KG1 (cell line): ENCODE measurements around the gene AGO1.
"Not testable (repeated sequence)": the region's sequence is repeated elsewhere in the genome, so short reads cannot be mapped to it uniquely, and the experiment has no call there.

Experiments
- DNase-seq: peaks from one replicate; lab custom pipeline; 2025; lab: John Stamatoyannopoulos, UW

AGO1 gene

DNA sequence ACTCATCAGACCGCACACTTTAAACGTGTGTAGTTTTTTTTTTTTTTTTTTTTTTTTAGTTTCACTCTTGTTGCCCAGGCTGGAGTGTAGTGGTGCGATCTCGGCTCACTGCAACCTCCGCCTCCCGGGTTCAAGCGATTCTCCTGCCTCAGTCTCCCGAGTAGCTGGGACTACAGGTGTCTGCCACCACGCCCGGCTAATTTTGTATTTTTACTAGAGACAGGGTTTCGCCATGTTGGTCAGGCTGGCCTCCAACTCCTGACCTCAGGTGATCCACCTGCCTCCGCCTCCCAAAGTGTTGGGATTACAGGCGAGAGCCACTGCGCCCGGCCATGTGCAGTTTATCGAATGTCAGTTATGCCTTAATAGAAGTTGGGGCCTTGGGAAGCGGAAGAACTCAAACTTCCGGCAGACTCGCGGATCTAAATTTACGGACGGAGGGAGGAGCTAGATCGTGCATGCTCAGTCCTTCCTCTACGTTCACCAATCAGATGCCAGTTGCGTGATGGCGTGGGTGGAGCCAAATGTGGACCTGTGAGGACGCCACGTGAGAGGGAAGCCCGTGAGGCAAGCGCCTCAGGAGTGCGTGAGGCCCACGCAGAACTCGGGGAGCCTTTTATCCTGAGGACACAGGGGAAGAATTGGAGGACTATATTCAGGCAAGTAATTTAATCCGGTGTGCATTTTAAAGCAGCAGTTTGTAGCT is 13.6 kb upstream of the AGO1 start:
- not testable (repeated sequence) for DNase-seq

GRCh38 chr1:35870651-35871309 is 12.2 kb upstream of the AGO1 start:
- DNase-seq = no peak

- DNase-seq = no peak
Measured at GRCh38 chr1:35873243-35873750, 9.7 kb upstream of the AGO1 start.

GRCh38 chr1:35874115-35874514 is 8.9 kb upstream of the AGO1 start:
- not testable (repeated sequence) for DNase-seq

GRCh38 chr1:35876988-35877387 is 6.0 kb upstream of the AGO1 start:
- no peak for DNase-seq

DNA sequence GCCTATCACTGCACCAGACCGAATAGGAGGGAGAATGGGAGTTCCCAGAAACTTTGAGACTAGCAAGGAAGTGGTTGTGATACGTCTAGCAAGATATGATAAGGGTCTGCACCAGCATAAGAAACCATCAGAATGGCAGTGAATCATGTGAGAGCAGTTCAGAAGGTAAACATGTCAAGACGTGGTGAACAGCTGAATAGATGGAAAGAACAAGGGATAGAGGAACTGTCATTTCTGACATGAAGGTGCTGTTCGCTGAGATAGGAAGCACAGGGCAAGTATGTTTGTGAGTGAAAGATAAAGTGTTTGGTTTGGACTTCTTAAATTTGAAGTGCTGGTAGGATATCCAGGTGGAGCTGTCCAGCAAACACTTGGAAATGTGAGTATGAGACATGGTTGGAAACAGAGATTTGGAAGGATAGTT is 1.1 kb upstream of the AGO1 start:
- DNase-seq = no peak

DNA sequence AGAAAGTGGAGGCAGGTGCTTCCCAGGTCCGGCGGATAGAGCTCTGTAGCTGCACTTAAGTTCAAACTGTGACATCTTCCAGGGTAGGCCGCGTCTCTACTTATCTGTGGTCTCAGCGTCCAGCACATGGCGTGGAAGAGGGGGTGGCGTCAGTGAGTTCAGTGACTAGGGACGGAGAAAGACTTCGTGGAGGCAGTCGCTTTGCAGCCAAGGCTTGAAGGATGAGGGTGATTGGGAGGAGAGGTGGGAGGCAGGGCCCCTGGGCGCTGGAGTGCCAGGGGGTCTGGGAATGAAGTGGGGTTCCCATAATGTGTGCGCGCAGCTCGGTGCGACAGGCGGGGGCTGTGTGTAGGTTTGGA is 444 bp upstream of the AGO1 start:
- DNase-seq = no peak

DNA sequence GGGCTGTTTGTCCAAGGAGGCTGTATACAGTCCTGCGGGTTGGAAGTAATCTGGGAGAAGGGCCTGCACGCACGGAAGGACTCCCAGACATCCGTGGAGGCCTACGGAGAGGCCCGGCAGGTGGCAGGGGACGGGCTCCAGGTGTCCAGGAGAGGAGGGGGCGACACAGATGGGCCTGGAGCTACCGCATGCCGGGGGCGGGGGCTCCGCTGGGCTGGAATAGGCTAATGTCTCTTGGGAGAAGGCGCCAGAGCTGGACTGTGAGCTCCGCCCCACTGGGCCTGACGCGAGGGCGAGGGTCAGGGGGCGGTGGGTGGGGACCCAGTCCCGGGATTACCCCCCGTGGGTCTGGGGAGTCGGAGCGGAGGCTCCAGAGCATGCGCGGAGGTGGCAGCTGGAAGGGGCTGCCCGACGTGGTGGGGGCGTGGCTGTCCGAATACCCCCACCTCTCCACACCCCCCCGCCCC is 659 bp downstream of the AGO1 start:
- DNase-seq = no peak

- no peak for DNase-seq
Measured at GRCh38 chr1:35884934-35885333, 1.9 kb downstream of the AGO1 start.

DNA sequence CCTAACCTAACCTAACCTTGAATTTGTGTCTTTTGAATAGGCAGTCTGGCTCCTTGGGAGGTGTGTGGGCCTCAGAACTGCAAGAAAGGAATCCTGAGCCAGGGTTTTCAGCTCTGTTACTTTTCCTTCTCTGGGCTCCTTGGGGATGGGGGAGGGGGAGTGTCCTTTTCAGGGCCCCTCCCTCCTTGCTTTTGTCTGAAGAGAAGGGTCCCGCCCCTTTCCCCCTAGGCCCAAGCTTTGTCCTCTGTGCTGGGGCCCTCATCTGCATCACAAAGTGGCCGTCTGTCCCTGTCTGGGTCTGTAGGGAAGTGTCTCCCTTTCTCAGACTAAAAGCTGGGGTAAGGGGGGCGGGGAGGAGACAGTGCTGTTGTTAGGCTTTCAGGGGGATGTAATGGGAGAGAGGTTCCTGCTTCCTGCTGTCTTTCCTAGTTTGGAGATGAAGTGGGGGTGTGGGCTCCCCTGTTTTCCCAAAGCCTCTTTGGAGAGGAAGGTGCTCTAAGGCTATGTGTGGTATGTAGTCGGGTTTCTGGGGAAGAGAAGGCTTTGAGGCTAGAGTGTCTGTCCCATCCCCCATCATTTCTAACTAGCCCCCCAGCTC is 3.1 kb downstream of the AGO1 start:
- no peak for DNase-seq

GRCh38 chr1:35886577-35887431 is 3.8 kb downstream of the AGO1 start:
- no peak for DNase-seq

- no peak for DNase-seq
Measured at GRCh38 chr1:35887508-35887907, 4.5 kb downstream of the AGO1 start.

GRCh38 chr1:35888255-35888654 is 5.2 kb downstream of the AGO1 start:
- no peak for DNase-seq

DNA sequence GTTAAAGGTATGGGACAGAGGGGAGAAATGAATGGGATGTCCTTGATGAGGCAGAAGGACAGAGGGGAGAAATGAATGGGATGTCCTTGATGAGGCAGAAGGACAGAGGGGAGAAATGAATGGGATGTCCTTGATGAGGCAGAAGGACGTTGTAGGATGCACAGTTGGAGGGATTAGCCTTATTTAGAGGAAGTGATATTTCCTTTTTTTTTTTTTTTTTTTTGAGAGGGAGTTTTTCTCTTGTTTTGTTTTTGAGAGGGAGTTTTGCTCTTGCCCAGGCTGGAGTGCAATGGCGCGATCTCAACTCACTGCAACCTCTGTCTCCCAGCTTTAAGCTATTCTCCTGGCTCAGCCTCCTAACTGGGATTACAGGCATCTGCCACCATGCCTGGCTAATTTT is 6.0 kb downstream of the AGO1 start:
- not testable (repeated sequence) for DNase-seq

- no peak for DNase-seq
Measured at GRCh38 chr1:35893051-35893879, 10.3 kb downstream of the AGO1 start.

GRCh38 chr1:35894183-35894582 is 11.2 kb downstream of the AGO1 start:
- DNase-seq = no peak

GRCh38 chr1:35894656-35895055 is 11.6 kb downstream of the AGO1 start:
- no peak for DNase-seq

GRCh38 chr1:35899941-35900340 is 16.9 kb downstream of the AGO1 start:
- no peak for DNase-seq

- DNase-seq = no peak
Measured at GRCh38 chr1:35901235-35901634, 18.2 kb downstream of the AGO1 start.

GRCh38 chr1:35902671-35903070 is 19.7 kb downstream of the AGO1 start:
- DNase-seq = no peak

- DNase-seq = no peak
Measured at GRCh38 chr1:35914717-35915116, 31.7 kb downstream of the AGO1 start.
